OCI-M1 (cell line): ENCODE measurements around the gene CSF2RB.
"Not testable (repeated sequence)": the region's sequence is repeated elsewhere in the genome, so short reads cannot be mapped to it uniquely, and the experiment has no call there.

Experiments used
- DNase-seq: peaks from one replicate; lab custom pipeline; 2025; lab: John Stamatoyannopoulos, UW

Gene CSF2RB

GRCh38 chr22:36968249-36968964 is 55.0 kb downstream of the CSF2RB start:
- DNase-seq, result no peak

- no peak for DNase-seq
Observed at GRCh38 chr22:36971341-36972125, 58.1 kb downstream of the CSF2RB start.

- DNase-seq, result no peak
Observed at GRCh38 chr22:36976606-36977005, 63.2 kb downstream of the CSF2RB start.

- DNase-seq, result peak; percentile 55
Observed at GRCh38 chr22:36977401-36977861, 64.0 kb downstream of the CSF2RB start.

- peak; percentile 95 for DNase-seq
Observed at GRCh38 chr22:36977947-36978660, 64.7 kb downstream of the CSF2RB start.

GRCh38 chr22:36979016-36979910 is 65.8 kb downstream of the CSF2RB start:
- DNase-seq, result no peak

GRCh38 chr22:36981247-36981775 is 67.9 kb downstream of the CSF2RB start:
- DNase-seq, result no peak

- peak; percentile 94 for DNase-seq
Observed at GRCh38 chr22:36982136-36982535, 68.7 kb downstream of the CSF2RB start.

- DNase-seq, result no peak
Observed at GRCh38 chr22:36985211-36985889, 71.9 kb downstream of the CSF2RB start.

- DNase-seq, result peak; percentile 73
Observed at GRCh38 chr22:36986242-36986821, 72.9 kb downstream of the CSF2RB start.

- no peak for DNase-seq
Observed at GRCh38 chr22:36988075-36988832, 74.8 kb downstream of the CSF2RB start.

- not testable (repeated sequence) for DNase-seq
Observed at GRCh38 chr22:36989012-36989411, 75.6 kb downstream of the CSF2RB start.
